Measurements from ENCODE around the gene PLEKHO2. TPM values are rescaled to one million over a fixed set of nuclear protein-coding genes. Genes with fewer than 3 reads are reported as not detected.
A peak's percentile ranks its signal among the peaks of the same experiment; 100 is the strongest.

The PLEKHO2 gene
- total and polyA plus RNA-seq, 2 of the 13 experiments (the other 11 are each of a cell fraction or from before 2014, with no cell fraction given) = 3.8 to 4.8 TPM

GRCh38 chr15:64841060-64841343, 713 bp upstream of the PLEKHO2 start:
- Histone ChIP-seq H3K4me3 (replicated peaks in 1 of 3; ENCODE audit: insufficient read depth in 1 of 3, low read depth in 2 of 3, low read length in 3 of 3) (peak overlapping the region; percentile 53 to 92 (median 89)), H3K79me2 (ENCODE audit: insufficient read depth, low read length) (no peaks in the 10 kb centered on the region), H4K20me1 (ENCODE audit: insufficient read depth, low read length) (no peaks in the 10 kb centered on the region), H3K9me3 (ENCODE audit: low read length) (no peaks in the 10 kb centered on the region), H3K9ac (ENCODE audit: insufficient read depth, low read depth, low read length) (peak overlapping the region; percentile 69), H3K27ac (ENCODE audit: extremely low read length, insufficient read depth, low read length) (peak overlapping the region; percentile 52), H3K36me3 (replicated peaks in 1 of 2; ENCODE audit: control insufficient read depth in 1 of 2, insufficient read depth in 2 of 2, low read length in 2 of 2) (no peaks in the 10 kb centered on the region), H3K4me1 (ENCODE audit: insufficient read depth, low read length) (peaks cover 49% of the 10 kb centered on the region), H2AFZ (ENCODE audit: low read length) (no peak overlapping the region), H3K4me2 (ENCODE audit: low read depth, low read length) (peak overlapping the region; percentile 76), H3K27me3 (ENCODE audit: control insufficient read depth in 1 of 2, insufficient read depth in 2 of 2, low read length in 2 of 2) (no peaks in the 10 kb centered on the region)
- DNase-seq (ENCODE audit: low spot score) (no peak), ATAC-seq (no peak), FAIRE-seq (no peak)
- in situ Hi-C loops (cut with HindIII; ENCODE audit: extremely low pct_ligation_motif_present, low pct_unique_long_range_greater_than_20kb) (no loop called here), intact Hi-C loops (cut with micrococcal nuclease; ENCODE audit: unreplicated experiment) (no loop called here)
- 51% methylated on average over 2 of the region's 12 CpGs for WGBS (ENCODE audit: low lambda C conversion rate)
- CTCF ChIA-PET (ENCODE audit: low intra/inter-chr PET ratio, low total read pairs) = no interaction called here
- BruUV-seq (replicated peaks) = no TSS peak
- POLR2A ChIA-PET = interaction anchor here (0.7 to 1.9 kb wide), 8 partner anchors 11 to 108 kb away, joined by 3 to 23 read pairs (median 3); partner anchors contain the start of gene PIF1
- no peak for TF ChIP-seq PAX8 (CRISPR knock-in tag; IDR thresholded peaks at IDR 0.05; ENCODE audit: borderline replicate concordance)
- TF ChIP-seq CENPT (CRISPR knock-in tag; IDR thresholded peaks at IDR 0.05; ENCODE audit: low read depth) = no peak
- no peak for TF ChIP-seq ZC3H13 (CRISPR knock-in tag; IDR thresholded peaks at IDR 0.05)
- no peak for TF ChIP-seq ZMAT3 (CRISPR knock-in tag; conservative IDR thresholded peaks at IDR 0.05)
- no peak for TF ChIP-seq SYNCRIP (IDR thresholded peaks at IDR 0.05; ENCODE audit: insufficient read depth, low read depth, low read length)
- TF ChIP-seq XRCC5 (optimal IDR thresholded peaks at IDR 0.05; ENCODE audit: low read length) = no peak
- TF ChIP-seq RBM22 (optimal IDR thresholded peaks at IDR 0.05; ENCODE audit: low read length) = peak; percentile 16
- TF ChIP-seq AGO1 (IDR thresholded peaks at IDR 0.05; ENCODE audit: low read depth, low read length, poor library complexity, severe bottlenecking) = no peak
- TF ChIP-seq POLR2AphosphoS5 (IDR thresholded peaks at IDR 0.05; ENCODE audit: low read depth, low read length) = no peak
- TF ChIP-seq GABPA (IDR thresholded peaks at IDR 0.05; ENCODE audit: low read depth, low read length) = no peak
- no peak for TF ChIP-seq GABPA (CRISPR knock-in tag; IDR thresholded peaks at IDR 0.05; ENCODE audit: low read depth)
- 0 out of 2 replicates have a peak, but pooled peaks have one; percentile 25 for TF ChIP-seq MXD3 (CRISPR knock-in tag; IDR thresholded peaks at IDR 0.05)
- no peak for TF ChIP-seq CENPX (CRISPR knock-in tag; IDR thresholded peaks at IDR 0.05)
- TF ChIP-seq CSRNP2 (CRISPR knock-in tag; conservative IDR thresholded peaks at IDR 0.05; ENCODE audit: low read depth) = no peak
- no peak for TF ChIP-seq ESRRA (CRISPR knock-in tag; IDR thresholded peaks at IDR 0.05; ENCODE audit: low read depth)
- TF ChIP-seq NCOA5 (CRISPR knock-in tag; IDR thresholded peaks at IDR 0.05) = no peak
- TF ChIP-seq HOXA7 (CRISPR knock-in tag; IDR thresholded peaks at IDR 0.05) = no peak
- no peak for TF ChIP-seq ELK4 (CRISPR knock-in tag; IDR thresholded peaks at IDR 0.05; ENCODE audit: borderline replicate concordance)
- no peak for TF ChIP-seq MIER2 (CRISPR knock-in tag; IDR thresholded peaks at IDR 0.05)
- 0 out of 2 replicates have a peak, but pooled peaks have one; percentile 37 for TF ChIP-seq ERF (CRISPR knock-in tag; IDR thresholded peaks at IDR 0.05)
- TF ChIP-seq MNT (IDR thresholded peaks at IDR 0.05) = no peak
- TF ChIP-seq MTF2 (CRISPR knock-in tag; IDR thresholded peaks at IDR 0.05; ENCODE audit: borderline replicate concordance) = no peak
- 0 out of 2 replicates have a peak, but pooled peaks have one; percentile 1 for TF ChIP-seq SP4 (CRISPR knock-in tag; IDR thresholded peaks at IDR 0.05)
- 0 out of 2 replicates have a peak, but pooled peaks have one; percentile 67 for TF ChIP-seq ZBTB7B (CRISPR knock-in tag; IDR thresholded peaks at IDR 0.05)
